GM23248 (cell line): ENCODE results near the gene CABP2.

Experiments
- EZH2 ChIP-seq: fragments of 200-600 bp; sonication (generic); IDR thresholded peaks from 2 replicates; pipeline ENCODE4 v1.6.1; 2018; ENCODE audit warnings: antibody characterized with exemption, mild to moderate bottlenecking; ENCODE audit not compliant: insufficient read depth, poor library complexity, severe bottlenecking
- EZH2phosphoT487 ChIP-seq: fragments of 200-600 bp; sonication (generic); IDR thresholded peaks from 2 replicates; pipeline ENCODE4 v1.6.1; 2018; ENCODE audit warnings: antibody characterized with exemption, moderate library complexity, mild to moderate bottlenecking, low read depth; ENCODE audit not compliant: insufficient read depth

DNA sequence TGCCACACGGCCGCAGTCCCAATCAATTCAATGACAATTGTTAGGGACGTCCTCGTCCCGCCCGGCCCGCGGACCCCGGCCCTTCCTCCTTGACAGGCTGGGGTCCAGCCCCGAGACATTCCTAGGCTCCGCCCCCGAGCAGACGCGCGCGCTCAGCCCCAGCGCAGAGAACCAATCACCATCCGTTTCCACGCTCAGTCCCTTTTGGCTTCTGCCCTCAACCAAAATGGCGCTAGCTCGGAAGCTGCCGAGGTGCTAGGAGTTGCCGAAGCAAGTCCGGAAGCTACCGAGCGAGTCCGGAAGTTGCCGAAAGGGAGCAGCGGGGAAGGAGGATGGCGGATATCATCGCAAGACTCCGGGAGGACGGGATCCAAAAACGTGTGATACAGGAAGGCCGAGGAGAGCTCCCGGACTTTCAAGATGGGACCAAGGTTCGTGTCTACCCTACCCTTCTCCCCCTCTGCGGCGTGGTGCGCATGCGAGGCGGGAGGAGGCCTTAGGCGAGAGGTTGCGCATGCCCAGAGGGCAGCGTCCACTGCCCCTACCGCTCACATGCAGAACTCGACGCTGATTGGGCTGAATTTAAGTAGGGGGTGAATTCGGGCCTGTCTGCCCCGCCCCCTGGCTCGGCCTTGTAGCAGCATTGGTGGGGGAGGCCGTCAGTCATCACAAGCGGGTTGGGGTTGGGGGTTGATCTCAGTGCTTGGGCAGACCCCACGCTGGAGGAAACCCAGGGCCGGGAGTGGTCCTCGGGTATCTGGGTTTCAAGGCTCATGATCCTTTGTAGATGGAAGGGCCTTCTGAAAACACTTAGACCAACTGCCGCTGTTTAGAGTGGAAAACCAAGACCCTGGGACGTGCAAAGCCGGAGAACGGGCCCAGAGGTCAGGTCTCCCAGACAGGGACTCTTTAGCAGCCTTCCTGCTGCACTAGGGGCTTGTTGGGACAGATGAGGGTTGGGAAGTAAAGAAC, 40.1 kb downstream of the CABP2 start, which contains the start of gene AIP:
- no peak for TF ChIP-seq EZH2
- TF ChIP-seq EZH2phosphoT487, result no peak
